H1 (cell line): ENCODE measurements around the gene STAC2. TPM values are rescaled to one million over a fixed set of nuclear protein-coding genes. Genes with fewer than 3 reads are reported as not detected.

Source experiments
- CTCF ChIA-PET: fragments of 300-600 bp; sonication (Branson Sonifier 250); formaldehyde crosslinking; loops from one replicate; lab custom pipeline; 2021; ENCODE audit not compliant: partially characterized antibody; lab: Charles Lee
- POLR2A ChIA-PET: fragments of 300-600 bp; sonication (Branson Sonifier 250); formaldehyde crosslinking; loops from one replicate; lab custom pipeline; 2021; ENCODE audit warnings: inconsistent platforms; ENCODE audit not compliant: partially characterized antibody; lab: Charles Lee
- DNase-seq, 2 experiments: peaks; one replicate each; pipeline versions ENCODE4 v3.0.0 to v3.0.0-alpha.2; 2010 to 2022; ENCODE audit warnings: low spot score in 2 of 2, low read depth in 1 of 2, mixed read lengths in 1 of 2
- FAIRE-seq: peaks from 2 replicates; lab custom pipeline; 2011; peaks lifted over from hg19 to GRCh38; lab: Jason Lieb, UNC
- H2AFZ ChIP-seq: 2 replicates; pipeline ENCODE4 v1.8.1; 2012; ENCODE audit warnings: low read length, inconsistent platforms
- H2AK5ac ChIP-seq: 2 replicates; pipeline ENCODE4 v1.6.1; 2013; ENCODE audit warnings: low read depth, low read length
- H2BK120ac ChIP-seq: replicated peaks from 2 replicates; pipeline ENCODE3; 2013; ENCODE audit warnings: low read depth, low read length, inconsistent platforms
- H2BK12ac ChIP-seq: 2 replicates; pipeline ENCODE4 v1.6.1; 2013; ENCODE audit warnings: low read depth, low read length
- H2BK15ac ChIP-seq: 2 replicates; pipeline ENCODE4 v1.6.1; 2013; ENCODE audit warnings: low read length
- H2BK20ac ChIP-seq: 2 replicates; pipeline ENCODE4 v1.6.1; 2013; ENCODE audit warnings: low read length
- H2BK5ac ChIP-seq: 2 replicates; pipeline ENCODE4 v1.6.1; 2013; ENCODE audit warnings: low read depth, low read length
- H3K14ac ChIP-seq: 2 replicates; pipeline ENCODE4 v1.6.1; 2013; ENCODE audit warnings: inconsistent platforms; ENCODE audit not compliant: insufficient read length
- H3K18ac ChIP-seq: 2 replicates; pipeline ENCODE4 v1.6.1; 2013; ENCODE audit warnings: low read length; ENCODE audit errors: extremely low read depth
- H3K23ac ChIP-seq: 2 replicates; pipeline ENCODE4 v1.6.1; 2013; ENCODE audit warnings: inconsistent platforms; ENCODE audit not compliant: insufficient read length
- H3K23me2 ChIP-seq: 2 replicates; pipeline ENCODE4 v1.6.1; 2013; ENCODE audit warnings: low read depth, low read length
- H3K27ac ChIP-seq: 2 replicates; pipeline ENCODE4 v1.6.1; 2011; ENCODE audit warnings: low read depth, low read length, inconsistent platforms
- H3K27me3 ChIP-seq, 4 experiments: replicated peaks in 1 of 4; 1 replicate in 1 of 4; 2 replicates in 3 of 4; pipeline versions ENCODE4 v1.6.1 to v1.8.1; 2011 to 2013; ENCODE audit warnings: low read length in 3 of 4, mild to moderate bottlenecking in 3 of 4, inconsistent platforms in 2 of 4, mixed read lengths in 2 of 4, moderate library complexity in 1 of 4; ENCODE audit not compliant: control insufficient read depth in 3 of 4, insufficient read depth in 3 of 4; ENCODE audit errors: extremely low read depth in 1 of 4
- H3K36me3 ChIP-seq, 4 experiments: 2 replicates each; pipeline versions ENCODE4 v1.6.1 to v1.8.1; 2011 to 2013; ENCODE audit warnings: mild to moderate bottlenecking in 4 of 4, low read length in 3 of 4, moderate library complexity in 2 of 4, control low read depth in 1 of 4, inconsistent platforms in 1 of 4; ENCODE audit not compliant: insufficient read depth in 4 of 4, control insufficient read depth in 2 of 4
- H3K4ac ChIP-seq: replicated peaks from 2 replicates; pipeline ENCODE3; 2013; ENCODE audit warnings: low read length, low read depth, mixed read lengths, inconsistent platforms; ENCODE audit not compliant: insufficient read length
- H3K4me1 ChIP-seq, 4 experiments: replicated peaks in 1 of 4; 1 replicate in 1 of 4; 2 replicates in 3 of 4; pipeline versions ENCODE4 v1.6.1 to v1.8.1; 2011 to 2013; ENCODE audit warnings: low read length in 3 of 4, inconsistent platforms in 2 of 4, mixed read lengths in 1 of 4; ENCODE audit not compliant: insufficient read depth in 4 of 4, control insufficient read depth in 3 of 4
- H3K4me2 ChIP-seq, 2 experiments: 2 replicates each; pipeline versions ENCODE4 v1.6.1 to v1.8.1; 2011 to 2013; ENCODE audit warnings: low read depth in 2 of 2, low read length in 2 of 2, control low read depth in 1 of 2, inconsistent platforms in 1 of 2, mild to moderate bottlenecking in 1 of 2; ENCODE audit not compliant: insufficient read depth in 1 of 2
- H3K4me3 ChIP-seq, 4 experiments: fragments of 200-600, 300-600 bp in 1 of 4; sonication (generic), shearing (Covaris generic), sonication (Bioruptor Twin) in 1 of 4; 2 replicates each; pipeline versions ENCODE4 v1.5.1 to v1.8.1; 2011 to 2016; ENCODE audit warnings: low read length in 4 of 4, low read depth in 3 of 4, control low read depth in 2 of 4, inconsistent platforms in 2 of 4, mild to moderate bottlenecking in 2 of 4, mixed read lengths in 1 of 4, moderate library complexity in 1 of 4; ENCODE audit not compliant: insufficient read depth in 2 of 4; ENCODE audit errors: extremely low read depth in 1 of 4
- H3K56ac ChIP-seq: replicated peaks from 2 replicates; pipeline ENCODE3; 2013; ENCODE audit warnings: low read depth, mild to moderate bottlenecking, mixed read lengths, low read length, inconsistent platforms; ENCODE audit not compliant: insufficient read length
- H3K79me1 ChIP-seq: 2 replicates; pipeline ENCODE4 v1.6.1; 2013; ENCODE audit warnings: low read depth, low read length, control low read depth
- H3K79me2 ChIP-seq, 2 experiments: 2 replicates each; pipeline versions ENCODE4 v1.6.1 to v1.8.1; 2012 to 2013; ENCODE audit warnings: low read length in 2 of 2, mild to moderate bottlenecking in 2 of 2, inconsistent platforms in 1 of 2; ENCODE audit not compliant: insufficient read depth in 2 of 2, control insufficient read depth in 1 of 2
- H3K9ac ChIP-seq, 4 experiments: replicated peaks in 1 of 4; 1 replicate in 1 of 4; 2 replicates in 3 of 4; pipeline versions ENCODE4 v1.6.1 to v1.8.1; 2011 to 2013; ENCODE audit warnings: low read depth in 3 of 4, low read length in 3 of 4, control low read depth in 2 of 4, mild to moderate bottlenecking in 2 of 4, moderate library complexity in 2 of 4, inconsistent platforms in 1 of 4; ENCODE audit errors: extremely low read depth in 1 of 4
- H3K9me3 ChIP-seq, 2 experiments: 2 replicates each; pipeline versions ENCODE4 v1.6.1 to v1.8.1; 2012 to 2013; ENCODE audit warnings: mild to moderate bottlenecking in 2 of 2, moderate library complexity in 2 of 2, control low read depth in 1 of 2, inconsistent platforms in 1 of 2, low read depth in 1 of 2, low read length in 1 of 2, mixed read lengths in 1 of 2; ENCODE audit not compliant: insufficient read depth in 2 of 2
- H4K20me1 ChIP-seq, 2 experiments: replicated peaks in 1 of 2; 2 replicates each; pipeline versions ENCODE3 to v1.8.1; 2011 to 2013; ENCODE audit warnings: inconsistent platforms in 2 of 2, low read length in 2 of 2, mild to moderate bottlenecking in 1 of 2; ENCODE audit not compliant: insufficient read depth in 2 of 2, control insufficient read depth in 1 of 2
- H4K5ac ChIP-seq: 2 replicates; pipeline ENCODE4 v1.6.1; 2013; ENCODE audit warnings: low read length, low read depth, mixed read lengths, inconsistent platforms; ENCODE audit not compliant: insufficient read length
- H4K8ac ChIP-seq: 2 replicates; pipeline ENCODE4 v1.8.0; 2013; ENCODE audit warnings: mild to moderate bottlenecking, moderate library complexity, low read length, inconsistent platforms; ENCODE audit not compliant: insufficient read depth; ENCODE audit errors: extremely low read depth
- H4K91ac ChIP-seq: replicated peaks from 2 replicates; pipeline ENCODE3; 2013; ENCODE audit warnings: low read length, mixed read lengths, inconsistent platforms; ENCODE audit not compliant: insufficient read length
- KDM4A ChIP-seq: IDR thresholded peaks from one replicate; pipeline ENCODE4 v1.7.1; 2012; ENCODE audit warnings: low read depth, mild to moderate bottlenecking, moderate library complexity, low read length, inconsistent platforms; ENCODE audit not compliant: severe bottlenecking
- MAX ChIP-seq: IDR thresholded peaks from 2 replicates; pipeline ENCODE4 v1.6.1; 2012; ENCODE audit warnings: inconsistent platforms
- WGBS, 2 experiments: shearing (Covaris generic) in 1 of 2; methylation state at CpG; one replicate each; pipeline versions ENCODE4 v1.1.6 to v1.1.7; 2013 to 2015; ENCODE audit warnings: low lambda C conversion rate in 2 of 2, mixed read lengths in 2 of 2, inconsistent platforms in 1 of 2, low coverage in 1 of 2, missing lambda C conversion rate in 1 of 2; ENCODE audit not compliant: insufficient replicate concordance in 2 of 2, insufficient coverage in 1 of 2, insufficient read length in 1 of 2; ENCODE audit errors: extremely low coverage in 1 of 2, missing lambda C conversion rate in 1 of 2; 5-methylcytosine and 5-hydroxymethylcytosine counted together
- polyA plus RNA-seq, 7 experiments: library from polyadenylated mRNA; depleted of rRNA in 3 of 7; stranded (reverse) in 5 of 7; unstranded in 2 of 7; fragments of >200 nt in 5 of 7; fragments of 200-250 nt in 2 of 7; gene quantifications; 1 replicate in 5 of 7; 2 replicates in 1 of 7; 4 replicates in 1 of 7; pipeline versions ENCODE4 v1.2.1 to v1.2.3, GENCODE V29; 2011 to 2013; ENCODE audit warnings: missing spikeins in 2 of 7, mixed read lengths in 2 of 7
- total RNA-seq: library from RNA; stranded (reverse); fragmentation: NEBNext Ultra II Directional; extraction: Animal tissue kit (Norgen Biotek cat#: 25700); gene quantifications from 2 replicates; pipeline ENCODE4 v1.2.1, GENCODE V29; 2021

Gene STAC2
- total and polyA plus RNA-seq, 2 of the 8 experiments (the other 6 are each of a cell fraction or from before 2014, with no cell fraction given): 1.5 to 6.0 TPM

DNA sequence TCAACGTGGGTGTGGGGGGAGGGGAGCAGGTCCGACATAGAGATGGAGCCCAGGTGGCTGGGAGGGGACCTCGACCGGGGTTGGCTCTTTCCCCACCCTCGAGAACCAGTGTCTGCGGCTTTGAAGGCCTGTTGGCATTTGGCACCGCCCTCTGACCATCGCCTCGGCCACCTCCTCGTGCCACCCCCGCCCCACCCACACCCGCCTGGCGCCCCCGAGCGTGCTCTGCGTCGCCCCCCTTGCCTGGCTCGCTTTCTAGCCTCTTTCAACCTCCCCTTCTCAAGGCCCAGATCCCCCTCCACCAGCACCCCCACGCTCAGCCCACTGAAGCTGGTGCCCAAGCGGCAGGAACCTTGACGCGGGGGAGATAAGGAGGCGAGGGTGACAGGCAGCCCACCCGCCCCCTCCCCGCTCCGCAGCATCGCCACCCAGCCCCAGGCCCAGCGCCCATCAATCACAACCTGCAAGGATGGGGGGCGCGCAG lies 28.9 kb downstream of the STAC2 start:
- peak overlapping the region; percentile 78 to 89 (median 80) for H3K4me3 ChIP-seq
- no peak overlapping the region for H2BK20ac ChIP-seq
- H3K9me3 ChIP-seq: no peaks in the 10 kb centered on the region
- peaks cover 17% of the 10 kb centered on the region for H3K79me1 ChIP-seq
- H2BK5ac ChIP-seq: peak overlapping the region; percentile 19; the same call in 1 of the 2 replicates
- peaks cover 11% of the 10 kb centered on the region for H3K23me2 ChIP-seq
- no peak overlapping the region for H4K5ac ChIP-seq
- H2AK5ac ChIP-seq: no peak overlapping the region
- 0 out of 2 replicates have a peak overlapping the region, but pooled peaks have one; percentile 73 for H3K18ac ChIP-seq
- CTCF ChIA-PET: interaction anchor here (1.0 to 4.1 kb wide), 5 partner anchors 10 to 42 kb away, joined by 3 to 23 read pairs (median 4); no protein-coding TSS in a partner anchor
- peaks cover 7 to 53% of the 10 kb centered on the region in 2 experiments for H3K79me2 ChIP-seq
- peaks cover 5 to 25% (median 16%) of the 10 kb centered on the region in 4 experiments for H3K36me3 ChIP-seq
- no peak overlapping the region for H2AFZ ChIP-seq
- H3K27me3 ChIP-seq: no peaks in the 10 kb centered on the region
- H4K91ac ChIP-seq: no peak overlapping the region
- no peak overlapping the region for H3K4ac ChIP-seq
- no peak overlapping the region for H3K14ac ChIP-seq
- POLR2A ChIA-PET: interaction anchor here (0.6 to 5.0 kb wide), 5 partner anchors 10 to 38 kb away, joined by 3 to 49 read pairs (median 5); no protein-coding TSS in a partner anchor
- H3K4me2 ChIP-seq: peak overlapping the region; percentile 80 to 82
- 0% methylated on average over 5 of the region's 30 CpGs; no CpG with 5 or more reads in 1 of the 2 experiments for WGBS, 2 experiments
- H3K27ac ChIP-seq: no peak overlapping the region
- H3K4me1 ChIP-seq: peaks cover 4 to 31% (median 23%) of the 10 kb centered on the region in 4 experiments
- no peak overlapping the region for H2BK120ac ChIP-seq
- H3K23ac ChIP-seq: no peak overlapping the region
- peaks cover 2 to 25% of the 10 kb centered on the region in 2 experiments for H4K20me1 ChIP-seq
- no peak overlapping the region for H3K9ac ChIP-seq
- FAIRE-seq (no peak), DNase-seq (peak in 1 of 2 experiments; percentile 52)
- no peak overlapping the region; the same call in 1 of the 2 replicates for H4K8ac ChIP-seq
- H2BK12ac ChIP-seq: no peak overlapping the region; the same call in 1 of the 2 replicates
- no peak overlapping the region for H2BK15ac ChIP-seq
- no peak overlapping the region for H3K56ac ChIP-seq
- TF ChIP-seq KDM4A (no peak), MAX (0 out of 2 replicates have a peak, but pooled peaks have one; percentile 35)
